Measurements from ENCODE around the gene CES4A.

The CES4A gene

GRCh38 chr16:66988197-66988788 lies at the start of gene CES4A:
TSS of gene CES4A (plus strand) at chr16:66988589. CDS start at chr16:66988773, 184 bp downstream.
- Histone ChIP-seq H3K4me3 (ENCODE audit: low read length, poor library complexity, severe bottlenecking) (no peak within 1 kb of the TSS), H3K27me3 (ENCODE audit: insufficient read depth, low read length, poor library complexity, severe bottlenecking) (no peaks in the 10 kb centered on the region), H3K9ac (ENCODE audit: low read depth, low read length, poor library complexity, severe bottlenecking) (no peak within 1 kb of the TSS), H3F3A (ENCODE audit: low read depth) (no peaks in the 10 kb centered on the region), H2AFZ (ENCODE audit: low read length) (no peak within 1 kb of the TSS), H3K4me2 (ENCODE audit: low read depth, low read length, poor library complexity, severe bottlenecking) (no peak within 1 kb of the TSS), H3K36me3 (ENCODE audit: insufficient read depth, low read length) (no peaks in the 10 kb centered on the region), H3K79me2 (ENCODE audit: insufficient read depth, low read length) (no peaks in the 10 kb centered on the region), H3K4me1 (ENCODE audit: insufficient read depth, low read length, poor library complexity, severe bottlenecking) (no peaks in the 10 kb centered on the region), H3K9me2 (replicated peaks; ENCODE audit: low read depth, low read length) (no peaks in the 10 kb centered on the region), H4K20me1 (ENCODE audit: insufficient read depth, low read length, poor library complexity, severe bottlenecking) (no peaks in the 10 kb centered on the region), H3K9me3 (ENCODE audit: insufficient read depth, low read depth, low read length) (no peaks in the 10 kb centered on the region)
- TF ChIP-seq, protein P1, sequence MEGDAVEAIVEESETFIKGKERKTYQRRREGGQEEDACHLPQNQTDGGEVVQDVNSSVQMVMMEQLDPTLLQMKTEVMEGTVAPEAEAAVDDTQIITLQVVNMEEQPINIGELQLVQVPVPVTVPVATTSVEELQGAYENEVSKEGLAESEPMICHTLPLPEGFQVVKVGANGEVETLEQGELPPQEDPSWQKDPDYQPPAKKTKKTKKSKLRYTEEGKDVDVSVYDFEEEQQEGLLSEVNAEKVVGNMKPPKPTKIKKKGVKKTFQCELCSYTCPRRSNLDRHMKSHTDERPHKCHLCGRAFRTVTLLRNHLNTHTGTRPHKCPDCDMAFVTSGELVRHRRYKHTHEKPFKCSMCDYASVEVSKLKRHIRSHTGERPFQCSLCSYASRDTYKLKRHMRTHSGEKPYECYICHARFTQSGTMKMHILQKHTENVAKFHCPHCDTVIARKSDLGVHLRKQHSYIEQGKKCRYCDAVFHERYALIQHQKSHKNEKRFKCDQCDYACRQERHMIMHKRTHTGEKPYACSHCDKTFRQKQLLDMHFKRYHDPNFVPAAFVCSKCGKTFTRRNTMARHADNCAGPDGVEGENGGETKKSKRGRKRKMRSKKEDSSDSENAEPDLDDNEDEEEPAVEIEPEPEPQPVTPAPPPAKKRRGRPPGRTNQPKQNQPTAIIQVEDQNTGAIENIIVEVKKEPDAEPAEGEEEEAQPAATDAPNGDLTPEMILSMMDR (conservative IDR thresholded peaks at IDR 0.05; ENCODE audit: low read length), result no peak
- TF ChIP-seq EZH2phosphoT487 (IDR thresholded peaks at IDR 0.05; ENCODE audit: borderline replicate concordance), result no peak

GRCh38 chr16:66939366-66939765 lies 49.0 kb upstream of the CES4A start:
- no peaks in the 10 kb centered on the region for H3K27me3 ChIP-seq (ENCODE audit: insufficient read depth, low read length, poor library complexity, severe bottlenecking)
- H3K79me2 ChIP-seq (ENCODE audit: insufficient read depth, low read length), result peaks cover 26% of the 10 kb centered on the region
- peaks cover 14% of the 10 kb centered on the region; the same call in 1 of the 2 replicates for H3K36me3 ChIP-seq (ENCODE audit: insufficient read depth, low read length)
- H3K9me3 ChIP-seq (ENCODE audit: insufficient read depth, low read depth, low read length), result no peaks in the 10 kb centered on the region
- no peak overlapping the region for H3K9ac ChIP-seq (ENCODE audit: low read depth, low read length, poor library complexity, severe bottlenecking)
- no peak overlapping the region for H2AFZ ChIP-seq (ENCODE audit: low read length)
- H3K4me2 ChIP-seq (ENCODE audit: low read depth, low read length, poor library complexity, severe bottlenecking), result no peak overlapping the region
- no peak overlapping the region for H3K4me3 ChIP-seq (ENCODE audit: low read length, poor library complexity, severe bottlenecking)
- TF ChIP-seq, protein P1 (conservative IDR thresholded peaks at IDR 0.05; ENCODE audit: low read length), result no peak
- no peaks in the 10 kb centered on the region for H3K9me2 ChIP-seq (replicated peaks; ENCODE audit: low read depth, low read length)
- no peaks in the 10 kb centered on the region for H3F3A ChIP-seq (ENCODE audit: low read depth)
- peaks cover 20% of the 10 kb centered on the region for H3K4me1 ChIP-seq (ENCODE audit: insufficient read depth, low read length, poor library complexity, severe bottlenecking)
- H4K20me1 ChIP-seq (ENCODE audit: insufficient read depth, low read length, poor library complexity, severe bottlenecking), result no peaks in the 10 kb centered on the region

DNA sequence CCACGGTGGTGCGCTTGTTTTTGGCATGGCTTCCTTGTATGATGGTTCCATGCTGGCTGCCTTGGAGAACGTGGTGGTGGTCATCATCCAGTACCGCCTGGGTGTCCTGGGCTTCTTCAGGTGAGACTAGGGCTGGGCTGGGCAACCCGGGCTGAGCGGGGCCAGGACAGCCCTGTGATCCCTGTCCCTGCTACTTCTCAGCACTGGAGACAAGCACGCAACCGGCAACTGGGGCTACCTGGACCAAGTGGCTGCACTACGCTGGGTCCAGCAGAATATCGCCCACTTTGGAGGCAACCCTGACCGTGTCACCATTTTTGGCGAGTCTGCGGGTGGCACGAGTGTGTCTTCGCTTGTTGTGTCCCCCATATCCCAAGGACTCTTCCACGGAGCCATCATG lies 48.2 kb upstream of the CES4A start:
- H3K36me3 ChIP-seq (ENCODE audit: insufficient read depth, low read length), result peaks cover 14% of the 10 kb centered on the region; the same call in 1 of the 2 replicates
- H3K27me3 ChIP-seq (ENCODE audit: insufficient read depth, low read length, poor library complexity, severe bottlenecking), result no peaks in the 10 kb centered on the region
- no peaks in the 10 kb centered on the region for H4K20me1 ChIP-seq (ENCODE audit: insufficient read depth, low read length, poor library complexity, severe bottlenecking)

More for the DNA sequence above, 48.2 kb upstream of the CES4A start:
- Histone ChIP-seq H3K4me1 (ENCODE audit: insufficient read depth, low read length, poor library complexity, severe bottlenecking) (peaks cover 20% of the 10 kb centered on the region), H3K9me3 (ENCODE audit: insufficient read depth, low read depth, low read length) (no peaks in the 10 kb centered on the region), H3K79me2 (ENCODE audit: insufficient read depth, low read length) (peaks cover 17% of the 10 kb centered on the region), H3K4me2 (ENCODE audit: low read depth, low read length, poor library complexity, severe bottlenecking) (no peak overlapping the region), H3F3A (ENCODE audit: low read depth) (no peaks in the 10 kb centered on the region), H3K9me2 (replicated peaks; ENCODE audit: low read depth, low read length) (no peaks in the 10 kb centered on the region), H3K9ac (ENCODE audit: low read depth, low read length, poor library complexity, severe bottlenecking) (no peak overlapping the region), H2AFZ (ENCODE audit: low read length) (no peak overlapping the region), H3K4me3 (ENCODE audit: low read length, poor library complexity, severe bottlenecking) (no peak overlapping the region)
- TF ChIP-seq, protein P1 (conservative IDR thresholded peaks at IDR 0.05; ENCODE audit: low read length), result no peak
- TF ChIP-seq EZH2phosphoT487 (IDR thresholded peaks at IDR 0.05; ENCODE audit: borderline replicate concordance), result no peak

Measured in Loucy (cell line).